GM12801 (cell line): Measurements from ENCODE around the gene PMP22.

ENCODE experiments used
- TF ChIP-seq, protein P1 (sequence below): IDR thresholded peaks from one replicate; pipeline ENCODE4 v1.5.1; 2011; ENCODE audit warnings: control low read depth; ENCODE audit not compliant: insufficient read length; ENCODE audit errors: extremely low read depth

The PMP22 gene

DNA sequence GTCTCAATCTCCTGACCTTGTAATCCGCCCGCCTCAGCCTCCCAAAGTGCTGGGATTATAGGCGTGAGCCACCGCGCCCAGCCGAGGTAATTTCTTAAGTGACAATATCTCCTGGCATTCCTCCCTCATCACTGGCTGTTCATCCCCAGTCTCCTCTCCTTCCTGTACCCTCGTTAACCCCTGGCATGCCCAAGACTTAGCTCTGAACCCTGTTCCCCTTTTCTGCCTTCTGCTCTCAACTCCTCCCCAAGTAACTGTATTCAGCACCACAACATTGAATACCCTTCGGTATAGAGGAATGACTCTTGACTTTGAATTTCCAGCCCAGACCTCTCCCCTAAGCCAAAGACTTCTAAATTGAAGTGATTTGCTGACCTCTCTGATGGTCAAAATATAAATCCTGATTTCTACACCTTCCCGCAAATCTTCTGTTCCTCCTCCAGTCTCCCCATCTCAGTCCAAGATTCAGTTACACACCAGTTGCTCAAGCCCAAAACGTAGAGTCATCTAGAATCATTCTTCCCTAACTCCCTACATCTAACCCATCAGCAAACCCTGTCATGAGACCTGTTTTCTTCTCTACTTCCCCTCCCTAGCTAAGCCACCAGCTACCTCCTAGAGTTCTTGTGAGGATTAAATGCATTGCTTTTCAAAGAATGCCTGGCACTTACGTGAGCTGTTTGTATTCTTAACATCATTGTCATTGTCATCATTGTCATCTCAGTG is 14.8 kb downstream of the PMP22 start:
- TF ChIP-seq, protein P1, sequence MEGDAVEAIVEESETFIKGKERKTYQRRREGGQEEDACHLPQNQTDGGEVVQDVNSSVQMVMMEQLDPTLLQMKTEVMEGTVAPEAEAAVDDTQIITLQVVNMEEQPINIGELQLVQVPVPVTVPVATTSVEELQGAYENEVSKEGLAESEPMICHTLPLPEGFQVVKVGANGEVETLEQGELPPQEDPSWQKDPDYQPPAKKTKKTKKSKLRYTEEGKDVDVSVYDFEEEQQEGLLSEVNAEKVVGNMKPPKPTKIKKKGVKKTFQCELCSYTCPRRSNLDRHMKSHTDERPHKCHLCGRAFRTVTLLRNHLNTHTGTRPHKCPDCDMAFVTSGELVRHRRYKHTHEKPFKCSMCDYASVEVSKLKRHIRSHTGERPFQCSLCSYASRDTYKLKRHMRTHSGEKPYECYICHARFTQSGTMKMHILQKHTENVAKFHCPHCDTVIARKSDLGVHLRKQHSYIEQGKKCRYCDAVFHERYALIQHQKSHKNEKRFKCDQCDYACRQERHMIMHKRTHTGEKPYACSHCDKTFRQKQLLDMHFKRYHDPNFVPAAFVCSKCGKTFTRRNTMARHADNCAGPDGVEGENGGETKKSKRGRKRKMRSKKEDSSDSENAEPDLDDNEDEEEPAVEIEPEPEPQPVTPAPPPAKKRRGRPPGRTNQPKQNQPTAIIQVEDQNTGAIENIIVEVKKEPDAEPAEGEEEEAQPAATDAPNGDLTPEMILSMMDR = no peak

DNA sequence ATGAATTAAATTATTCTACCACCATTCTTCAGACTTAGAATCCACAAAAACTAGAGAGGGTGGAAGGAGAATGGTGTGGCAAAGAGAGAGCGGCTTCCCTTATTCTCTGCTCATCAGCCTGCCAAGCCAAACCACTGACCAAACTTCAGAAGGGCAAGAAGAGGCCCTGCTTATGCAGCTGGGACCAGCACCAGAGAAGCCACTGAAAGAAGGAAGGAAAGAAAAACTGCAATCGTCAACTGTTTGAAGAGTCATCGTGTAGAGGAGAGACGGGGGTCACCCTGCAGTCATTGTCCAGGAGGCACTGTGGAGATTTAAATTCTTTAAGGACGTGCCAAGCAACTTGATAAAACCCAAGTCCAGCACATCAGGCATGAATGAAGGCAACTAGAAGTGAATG is 15.6 kb downstream of the PMP22 start:
- TF ChIP-seq, protein P1 = no peak

DNA sequence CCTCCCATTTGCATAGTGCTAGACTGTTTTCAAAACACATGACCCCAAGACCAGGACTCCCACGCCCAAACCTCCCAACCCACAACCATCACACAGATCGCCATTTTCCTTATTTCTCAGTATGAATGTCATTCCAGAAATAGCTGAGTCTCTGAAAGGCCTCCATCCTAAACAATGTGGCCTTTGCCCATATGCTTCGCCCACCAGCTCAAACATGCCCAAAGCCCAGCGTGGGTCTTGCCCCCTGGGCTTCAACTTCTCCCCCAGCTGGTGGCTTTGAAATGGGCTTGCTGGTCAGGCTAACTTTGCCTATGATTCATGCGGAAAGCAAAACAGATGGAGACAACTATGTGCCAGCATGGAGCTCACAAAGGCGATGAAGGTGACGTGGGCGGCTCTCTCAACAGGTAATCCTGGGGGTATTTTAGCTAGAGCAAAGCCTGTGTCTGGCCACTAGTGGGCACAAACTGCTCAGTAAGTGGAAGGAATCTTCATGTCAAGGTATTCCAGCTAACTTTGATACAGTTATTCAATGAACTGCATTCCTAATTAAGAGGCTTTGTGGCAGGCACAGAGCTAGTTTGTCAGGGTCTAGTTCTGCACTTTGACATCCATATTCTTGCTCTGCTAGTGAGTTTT is 17.1 kb downstream of the PMP22 start:
- TF ChIP-seq, protein P1 = no peak

DNA sequence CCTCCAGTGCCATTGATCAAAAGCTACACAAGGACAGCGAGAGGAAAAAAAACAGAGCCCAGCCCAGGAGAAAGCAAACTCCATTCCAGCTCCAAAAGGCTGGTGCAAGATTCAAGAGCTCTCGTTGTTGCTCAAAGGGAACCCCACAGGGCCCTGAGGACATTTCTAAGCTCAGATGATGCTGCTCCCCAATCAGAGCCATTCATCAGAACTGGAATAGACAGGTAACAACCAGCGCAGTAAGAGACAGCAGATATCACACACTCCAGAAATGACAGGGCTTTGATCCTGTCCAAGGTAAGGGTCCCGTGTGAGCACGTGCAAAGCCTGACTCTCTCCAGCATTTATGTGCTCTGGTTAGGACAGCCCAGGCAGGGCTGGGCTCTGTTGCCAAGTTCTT is 20.1 kb downstream of the PMP22 start:
- TF ChIP-seq, protein P1 = no peak

DNA sequence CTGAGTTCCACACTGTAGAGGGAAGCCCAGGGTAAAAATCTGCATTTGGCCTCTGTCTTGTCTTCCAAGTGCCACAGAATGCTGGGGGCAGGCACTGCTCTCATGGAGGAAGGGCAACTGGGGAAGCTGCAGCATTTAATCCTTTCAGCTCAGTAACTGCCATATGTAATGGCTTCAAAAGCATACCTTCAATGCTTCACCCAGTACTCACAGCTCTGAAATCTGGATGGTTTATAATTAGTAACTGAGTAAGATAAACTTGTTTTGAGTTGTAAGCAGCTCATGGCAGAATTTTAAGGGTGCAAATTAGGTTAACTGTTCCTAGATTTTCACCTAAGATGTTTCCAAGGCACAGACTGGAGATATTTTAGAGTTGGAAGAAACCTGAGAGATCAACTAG is 24.5 kb downstream of the PMP22 start:
- TF ChIP-seq, protein P1 = no peak

DNA sequence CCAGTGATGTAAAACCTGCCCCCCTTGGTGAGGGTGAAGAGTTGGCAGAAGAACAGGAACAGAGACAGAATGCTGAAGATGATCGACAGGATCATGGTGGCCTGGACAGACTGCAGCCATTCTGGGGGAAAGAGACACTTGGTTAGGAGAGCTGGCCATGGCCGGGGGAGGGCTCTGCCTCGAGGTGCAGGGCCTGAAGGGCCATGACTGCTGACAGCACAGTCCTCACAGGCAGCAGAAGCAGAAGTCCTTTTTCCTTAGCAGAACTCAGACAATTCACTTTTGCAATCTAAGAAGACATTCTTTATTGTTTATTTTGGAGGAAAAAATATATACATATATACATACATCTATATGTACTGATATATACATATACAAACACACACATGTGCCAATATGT is 25.6 kb downstream of the PMP22 start:
- TF ChIP-seq, protein P1 = no peak

DNA sequence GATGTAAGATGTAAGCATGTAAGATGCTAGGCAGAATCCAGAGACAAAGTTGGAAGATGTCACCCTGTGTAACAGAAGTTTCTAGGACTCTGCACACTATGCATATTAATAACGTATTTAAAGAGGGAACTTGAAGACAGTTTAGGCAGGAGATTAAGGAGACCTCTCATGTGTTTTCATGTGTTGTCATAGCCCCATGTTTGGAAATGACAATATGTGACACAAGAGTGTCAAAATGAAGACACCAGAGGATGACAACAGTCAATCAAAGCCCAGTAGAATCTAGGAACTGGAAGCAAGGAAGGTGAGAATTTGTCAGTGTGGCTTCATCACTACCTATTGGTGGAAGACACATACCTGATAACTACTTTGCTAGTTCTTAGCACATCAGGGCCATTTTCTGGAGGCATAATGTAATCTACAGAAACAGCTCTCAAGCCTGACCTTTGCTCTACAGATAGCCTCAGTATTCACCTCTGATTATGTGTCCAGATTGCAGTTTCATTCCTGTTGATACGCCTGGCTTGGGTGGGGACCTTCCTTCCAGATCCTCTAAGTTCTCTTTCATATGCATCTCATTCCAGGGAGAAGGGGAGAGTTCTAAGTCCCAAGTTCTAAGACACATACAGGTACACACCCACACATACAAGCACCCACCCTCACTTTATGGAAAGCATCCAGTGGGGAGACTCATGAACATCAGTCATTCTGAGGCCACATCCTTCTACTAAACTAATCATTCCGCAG is 26.3 kb downstream of the PMP22 start:
- TF ChIP-seq, protein P1 = no peak
